ENCODE results near the gene KCTD18.

The KCTD18 gene

DNA sequence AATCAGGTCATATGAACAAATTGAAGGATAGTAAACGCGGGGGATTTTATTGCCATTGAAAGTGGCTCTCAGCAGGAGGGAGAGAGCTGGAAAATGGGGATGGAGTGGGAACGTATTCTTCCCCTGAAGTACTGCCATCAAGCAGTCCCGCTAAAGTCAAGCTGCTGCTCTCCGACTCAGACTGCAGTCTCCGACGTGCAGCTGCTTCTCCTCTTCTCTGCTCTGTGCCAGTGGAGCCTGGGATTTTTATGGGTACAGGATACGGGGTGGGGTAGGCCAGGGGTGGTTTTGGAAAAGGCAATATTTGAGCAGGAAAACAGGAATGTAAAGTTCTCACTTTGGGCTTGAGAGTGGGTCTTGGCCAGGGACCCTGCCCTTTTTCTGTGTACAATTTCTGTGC, 33.0 kb downstream of the KCTD18 start:
- no peak for TF ChIP-seq CTCF (IDR thresholded peaks at IDR 0.05; ENCODE audit: low read depth, low read length)
- H3K4me3 ChIP-seq (ENCODE audit: low read depth, low read length), result no peak overlapping the region

DNA sequence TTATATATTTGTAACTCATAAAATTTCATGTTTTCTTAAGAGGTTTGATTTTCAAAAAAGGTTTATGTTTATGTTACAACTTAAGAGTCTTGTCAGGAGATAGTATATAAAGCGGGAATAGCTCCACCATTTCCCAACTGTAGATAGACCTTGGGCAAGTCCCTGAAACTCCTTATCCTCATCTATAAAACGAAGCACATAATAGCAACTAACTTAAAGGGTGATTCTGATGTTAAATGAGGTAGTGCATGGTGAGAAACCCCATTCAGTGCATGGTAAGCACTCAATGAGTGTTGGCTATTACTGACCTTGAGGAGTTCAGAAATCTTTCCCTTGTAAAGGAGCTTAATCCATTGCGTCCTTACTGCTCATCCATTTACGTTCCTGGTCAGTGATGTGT, 34.1 kb downstream of the KCTD18 start:
- H3K4me3 ChIP-seq (ENCODE audit: low read depth, low read length), result no peak overlapping the region
- TF ChIP-seq CTCF (IDR thresholded peaks at IDR 0.05; ENCODE audit: low read depth, low read length), result no peak

DNA sequence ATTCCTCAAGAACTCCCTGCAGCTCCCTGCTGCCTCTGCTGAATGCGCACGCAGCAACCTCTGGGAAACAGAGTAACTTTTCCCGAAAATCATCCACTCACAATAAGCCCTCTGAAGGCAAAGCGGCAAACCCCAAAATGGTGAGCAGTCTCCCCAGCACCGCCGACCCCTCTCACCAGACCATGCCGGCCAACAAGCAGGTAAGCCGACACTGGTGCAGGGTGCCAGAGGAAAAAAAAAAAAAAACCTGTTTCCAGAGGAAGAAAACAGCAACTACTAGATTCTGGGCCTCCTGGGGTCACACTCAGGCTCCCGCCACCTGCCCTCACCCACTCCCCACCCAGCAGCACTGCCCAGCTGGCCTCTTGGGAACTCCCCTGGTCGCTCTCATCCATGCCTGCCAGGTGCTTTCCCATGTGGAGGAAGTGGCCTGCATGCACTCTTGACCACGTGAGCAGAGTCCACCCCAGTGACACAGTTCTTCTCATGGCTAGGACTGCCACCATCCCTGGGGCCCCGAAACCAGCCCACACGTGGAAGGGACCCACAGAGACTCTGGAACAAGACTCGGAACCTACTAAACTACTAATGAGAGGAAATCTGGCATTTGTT, 36.9 kb downstream of the KCTD18 start:
- no peak for TF ChIP-seq CTCF (IDR thresholded peaks at IDR 0.05; ENCODE audit: low read depth, low read length)
- H3K4me3 ChIP-seq (ENCODE audit: low read depth, low read length), result no peak overlapping the region

- TF ChIP-seq CTCF (IDR thresholded peaks at IDR 0.05; ENCODE audit: low read depth, low read length), result no peak
- no peak overlapping the region for H3K4me3 ChIP-seq (ENCODE audit: low read depth, low read length)
These were observed 37.8 kb downstream of the KCTD18 start for GRCh38 chr2:200471928-200472645.

DNA sequence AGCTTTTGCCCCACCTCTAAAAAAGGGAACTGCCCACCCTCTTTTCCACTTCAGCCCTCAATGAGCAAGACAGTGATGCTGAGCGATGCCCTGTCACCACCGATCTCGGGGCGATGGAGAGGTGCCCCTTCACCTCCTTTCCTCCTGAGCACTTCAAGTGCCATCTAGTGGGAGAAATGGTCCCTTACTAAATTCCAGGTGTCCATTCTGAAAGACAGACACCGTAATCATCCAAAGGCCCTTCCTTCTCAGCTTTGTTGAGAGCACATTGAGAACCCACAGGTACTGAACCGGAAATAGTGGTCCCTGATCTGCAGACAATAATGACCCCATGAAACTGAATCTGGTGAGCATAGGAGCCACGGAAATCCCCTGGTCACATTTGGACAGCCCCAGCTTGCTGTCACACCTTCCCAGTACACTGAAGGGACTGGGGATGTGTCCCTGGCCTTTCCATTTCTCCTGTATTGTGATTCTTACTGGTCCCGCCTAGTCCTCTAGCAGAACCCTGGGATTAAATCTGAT, 38.5 kb downstream of the KCTD18 start:
- peak; percentile 26; the same call in 1 of the 2 replicates for TF ChIP-seq CTCF (IDR thresholded peaks at IDR 0.05; ENCODE audit: low read depth, low read length)
- H3K4me3 ChIP-seq (ENCODE audit: low read depth, low read length), result no peak overlapping the region

- H3K4me3 ChIP-seq (ENCODE audit: low read depth, low read length), result no peak overlapping the region
These were observed 39.6 kb downstream of the KCTD18 start for GRCh38 chr2:200470230-200470629.

More at GRCh38 chr2:200470230-200470629, 39.6 kb downstream of the KCTD18 start:
- no peak for TF ChIP-seq CTCF (IDR thresholded peaks at IDR 0.05; ENCODE audit: low read depth, low read length)

All from WI38 (cell line).